GM12878 (cell line): Measurements from ENCODE around the gene SEPHS1. TPM values are rescaled to one million over a fixed set of nuclear protein-coding genes. Genes with fewer than 3 reads are reported as not detected.
A peak's percentile ranks its signal among the peaks of the same experiment; 100 is the strongest.

ENCODE experiments used
- ATAC-seq: fragments of 200-7000 bp; cut with Tn5 transposase; 3 replicates; pipeline ENCODE4 v1.9.1; 2020; ENCODE audit warnings: mild to moderate bottlenecking, moderate library complexity
- BruUV-seq: library from RNA; stranded (reverse); fragments of 400-500 nt; replicated peaks from 2 replicates; lab custom pipeline; 2021; lab: Mats Ljungman, UMichigan
- CTCF ChIA-PET: fragments of 300-600 bp; sonication (Branson Sonifier 250); formaldehyde crosslinking; extraction: SDS; loops from one replicate; lab custom pipeline; 2021; ENCODE audit warnings: inconsistent platforms; lab: Yijun Ruan, JAX
- POLR2A ChIA-PET: fragments of 350-600 bp; formaldehyde crosslinking; extraction: SDS; loops from one replicate; lab custom pipeline; 2021; ENCODE audit warnings: inconsistent platforms; lab: Charles Lee
- RAD21 ChIA-PET: fragments of 300-600 bp; sonication (Branson Sonifier 250); formaldehyde crosslinking; loops from one replicate; lab custom pipeline; 2023; ENCODE audit warnings: antibody characterized with exemption; ENCODE audit not compliant: unreplicated experiment; lab: Charles Lee
- SMC1A ChIA-PET: fragments of 300-600 bp; sonication (Branson Sonifier 250); formaldehyde crosslinking; loops from one replicate; lab custom pipeline; 2023; ENCODE audit not compliant: unreplicated experiment, uncharacterized antibody; lab: Charles Lee
- DNase-seq: peaks from one replicate; pipeline ENCODE4 v3.0.0-alpha.2; 2011; ENCODE audit warnings: low read depth, low spot score
- FAIRE-seq: peaks from 3 replicates; lab custom pipeline; 2011; peaks lifted over from hg19 to GRCh38; lab: Jason Lieb, UNC
- H2AFZ ChIP-seq: 2 replicates; pipeline ENCODE4 v1.6.0; 2011; ENCODE audit warnings: low read depth, low read length, control low read depth; ENCODE audit not compliant: control insufficient read depth
- H3K27ac ChIP-seq: 2 replicates; pipeline ENCODE4 v1.5.1; 2011; ENCODE audit warnings: control low read depth; ENCODE audit not compliant: control insufficient read depth, insufficient read depth
- H3K27me3 ChIP-seq, 2 experiments: replicated peaks in 1 of 2; 2 replicates each; pipeline versions ENCODE4 v1.6.0 to v1.6.1; 2011; ENCODE audit warnings: low read length in 1 of 2; ENCODE audit not compliant: control insufficient read depth in 2 of 2, insufficient read depth in 2 of 2
- H3K36me3 ChIP-seq, 2 experiments: 2 replicates each; pipeline ENCODE4 v1.5.1; 2011; ENCODE audit warnings: low read length in 1 of 2; ENCODE audit not compliant: control insufficient read depth in 2 of 2, insufficient read depth in 2 of 2
- H3K4me1 ChIP-seq: 2 replicates; pipeline ENCODE4 v1.6.1; 2011; ENCODE audit warnings: mild to moderate bottlenecking, low read length, moderate library complexity, mixed read lengths; ENCODE audit not compliant: control insufficient read depth, insufficient read depth
- H3K4me2 ChIP-seq: 2 replicates; pipeline ENCODE4 v1.6.0; 2011; ENCODE audit warnings: control low read depth; ENCODE audit not compliant: control insufficient read depth, insufficient read depth
- H3K4me3 ChIP-seq: fragments of 200-600 bp; sonication (generic); 2 replicates; pipeline ENCODE4 v1.5.1; 2016
- H3K79me2 ChIP-seq: 2 replicates; pipeline ENCODE4 v1.6.0; 2011; ENCODE audit warnings: low read length; ENCODE audit not compliant: control insufficient read depth, insufficient read depth
- H3K9ac ChIP-seq: 2 replicates; pipeline ENCODE4 v1.8.0; 2011; ENCODE audit warnings: low read length, control low read depth, mixed read lengths; ENCODE audit not compliant: control insufficient read depth, insufficient read depth
- H3K9me3 ChIP-seq: replicated peaks from 3 replicates; pipeline ENCODE4 v1.5.1; 2011; ENCODE audit warnings: mild to moderate bottlenecking, low read length; ENCODE audit not compliant: control insufficient read depth, insufficient read depth
- H4K20me1 ChIP-seq: 2 replicates; pipeline ENCODE4 v1.6.0; 2011; ENCODE audit not compliant: control insufficient read depth, insufficient read depth
- ASH2L ChIP-seq: fragments of 300-600, 200-600 bp; sonication (generic); IDR thresholded peaks from 2 replicates; pipeline ENCODE4 v1.6.1; 2017; ENCODE audit warnings: low read depth, mild to moderate bottlenecking, borderline replicate concordance
- GABPA ChIP-seq: IDR thresholded peaks from 2 replicates; pipeline ENCODE4 v1.6.1; 2014; ENCODE audit warnings: antibody characterized with exemption, low read depth, mild to moderate bottlenecking, inconsistent platforms
- MTA3 ChIP-seq: IDR thresholded peaks from 2 replicates; pipeline ENCODE4 v1.6.1; 2012; ENCODE audit warnings: low read length, inconsistent platforms, borderline replicate concordance
- NR2F1 ChIP-seq: fragments of 450-650 bp; conservative IDR thresholded peaks from 2 replicates; pipeline ENCODE4 v1.6.1; 2017; ENCODE audit warnings: mild to moderate bottlenecking
- RAD21 ChIP-seq: IDR thresholded peaks from 2 replicates; pipeline ENCODE4 v1.6.1; 2011; ENCODE audit warnings: mild to moderate bottlenecking, low read depth, low read length, moderate library complexity; ENCODE audit not compliant: insufficient read depth
- SMC3 ChIP-seq: IDR thresholded peaks from 2 replicates; pipeline ENCODE4 v1.6.1; 2011; ENCODE audit warnings: low read length, improper control_type of control experiment, borderline replicate concordance
- TCF12 ChIP-seq: IDR thresholded peaks from 2 replicates; pipeline ENCODE4 v1.6.1; 2011; ENCODE audit warnings: low read depth, mild to moderate bottlenecking, low read length
- WGBS: methylation state at CpG from one replicate; pipeline ENCODE4 v1.1.6; 2016; ENCODE audit warnings: low lambda C conversion rate; ENCODE audit not compliant: insufficient replicate concordance, insufficient coverage; ENCODE audit errors: missing lambda C conversion rate; 5-methylcytosine and 5-hydroxymethylcytosine counted together
- in situ Hi-C: fragments of 300-500 bp; cut with MboI; formaldehyde crosslinking; loops from 9 replicates; pipeline ENCODE4 v1.14.3; 2018; ENCODE audit warnings: mixed read lengths
- intact Hi-C: fragments of 100-400 bp; cut with micrococcal nuclease; formaldehyde crosslinking; loops from one replicate; pipeline ENCODE4 v1.14.2; 2022; ENCODE audit not compliant: unreplicated experiment
- polyA plus RNA-seq, 11 experiments: library from polyadenylated mRNA; depleted of rRNA in 4 of 11; unstranded in 6 of 11; stranded (reverse) in 5 of 11; fragments of >200 nt; fragmentation: Nextera tagmentation in 4 of 11; fragmentation: Illumina TruSeq in 1 of 11; extraction: Ambion mirVana in 4 of 11; extraction: Trizol in 1 of 11; gene quantifications; 1 replicate in 1 of 11; 2 replicates in 10 of 11; pipeline versions ENCODE4 v1.2.1 to v1.2.3, GENCODE V29; 2011 to 2016; ENCODE audit warnings: inconsistent platforms in 2 of 11, missing spikeins in 2 of 11, low read depth in 1 of 11
- total RNA-seq, 4 experiments: library from RNA; depleted of rRNA in 3 of 4; stranded (reverse); fragments of >200 nt in 3 of 4; fragmentation: Illumina TruSeq in 1 of 4; extraction: Trizol in 1 of 4; gene quantifications; 2 replicates each; pipeline versions ENCODE4 v1.2.1 to v1.2.3, GENCODE V29; 2013 to 2021
- TF ChIP-seq, protein P1 (sequence below), 3 experiments: IDR thresholded peaks in 2 of 3; conservative IDR thresholded peaks in 1 of 3; 2 replicates each; pipeline ENCODE4 v1.5.1; 2011; ENCODE audit warnings: low read depth in 3 of 3, low read length in 3 of 3, mild to moderate bottlenecking in 3 of 3, control low read depth in 2 of 3, moderate library complexity in 2 of 3, inconsistent platforms in 1 of 3, mixed read lengths in 1 of 3; ENCODE audit not compliant: control insufficient read depth in 2 of 3, insufficient read depth in 1 of 3; ENCODE audit errors: extremely low read depth in 1 of 3
- TF ChIP-seq, protein P2 (sequence below): fragments of 450-650 bp; IDR thresholded peaks from 2 replicates; pipeline ENCODE4 v1.6.1; 2017; ENCODE audit warnings: borderline replicate concordance

The SEPHS1 gene
- total and polyA plus RNA-seq, 10 of the 15 experiments (the other 5 are each of a cell fraction or from before 2014, with no cell fraction given): 14.7 to 85.4 (median 48.5) TPM

DNA sequence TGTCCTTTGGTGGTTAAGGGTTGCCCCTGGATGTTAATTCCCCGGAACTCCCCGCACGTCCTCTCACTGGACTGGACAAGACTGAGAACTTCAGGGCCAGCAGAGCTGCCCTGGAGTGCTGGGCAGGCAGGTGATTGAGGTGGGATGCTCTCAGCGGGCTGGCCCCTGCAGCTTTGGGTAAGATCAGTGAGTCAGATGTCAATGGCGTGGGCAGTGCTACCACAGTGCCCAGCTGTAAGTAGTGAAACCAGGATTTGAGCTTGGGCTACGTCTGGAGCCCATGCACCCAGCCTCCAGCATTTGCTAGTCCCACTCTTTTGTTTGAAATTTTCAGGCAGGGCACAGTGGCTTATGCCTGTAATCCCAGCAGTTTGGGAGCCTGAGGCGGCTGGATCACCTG lies 6.7 kb upstream of the SEPHS1 start:
- H3K4me3 ChIP-seq: no peak overlapping the region
- no peaks in the 10 kb centered on the region; a peak in 1 of 4 replicates for H3K27me3 ChIP-seq
- POLR2A ChIA-PET: interaction anchor here (0.6 kb wide), 1 partner anchor 842 kb away, joined by 3 read pairs; no protein-coding TSS in a partner anchor
- RAD21 ChIA-PET: no interaction called here
- no peaks in the 10 kb centered on the region for H4K20me1 ChIP-seq
- WGBS: 50% methylated on average over 7 of the region's 7 CpGs
- ATAC-seq: no peak
- FAIRE-seq: no peak
- H3K79me2 ChIP-seq: no peaks in the 10 kb centered on the region
- BruUV-seq: no TSS peak
- H3K9me3 ChIP-seq: no peaks in the 10 kb centered on the region
- DNase-seq: no peak
- no peak overlapping the region for H3K27ac ChIP-seq
- H2AFZ ChIP-seq: no peak overlapping the region
- no peak overlapping the region for H3K4me2 ChIP-seq
- SMC1A ChIA-PET: no interaction called here
- TF ChIP-seq TCF12: no peak
- no peak for TF ChIP-seq ASH2L
- peaks cover 20% of the 10 kb centered on the region for H3K4me1 ChIP-seq
- intact Hi-C loops: no loop called here
- no peaks in the 10 kb centered on the region for H3K36me3 ChIP-seq
- H3K9ac ChIP-seq: no peak overlapping the region
- in situ Hi-C loops: no loop called here
- CTCF ChIA-PET: no interaction called here

DNA sequence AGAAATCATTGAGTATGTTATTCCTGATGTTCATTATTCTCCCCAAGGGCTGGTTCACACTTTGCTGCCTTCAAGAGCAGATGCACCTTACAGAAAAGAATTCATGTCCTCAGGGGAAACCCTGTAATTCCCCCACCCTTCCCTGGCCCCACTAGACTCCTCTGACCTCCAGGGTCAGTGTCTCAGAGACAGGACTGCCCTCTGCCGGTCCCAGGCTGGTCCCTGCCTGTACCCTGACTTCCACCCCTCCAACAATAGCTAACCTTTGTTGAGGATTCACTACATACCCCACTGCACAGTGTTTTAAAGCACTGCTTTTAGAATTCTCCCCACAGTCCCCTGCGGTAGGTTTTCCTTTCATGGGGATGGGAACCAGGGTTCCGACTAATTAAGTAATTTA lies 4.4 kb upstream of the SEPHS1 start:
- no peak for DNase-seq
- ChIA-PET RAD21 (interaction anchor here (0.6 to 3.3 kb wide), 3 partner anchors 50 to 171 kb away, joined by 3 to 13 read pairs (median 3); no protein-coding TSS in a partner anchor), POLR2A (no interaction called here), SMC1A (interaction anchor here (0.5 to 1.4 kb wide), 5 partner anchors 50 to 249 kb away, joined by 3 to 5 read pairs (median 3); partner anchors contain the start of gene PHYH), CTCF (interaction anchor here (0.5 to 1.4 kb wide), 6 partner anchors 50 to 192 kb away, joined by 3 to 4 read pairs (median 3); partner anchors contain the start of gene MCM10)
- no peak for TF ChIP-seq GABPA
- TF ChIP-seq, protein P1, sequence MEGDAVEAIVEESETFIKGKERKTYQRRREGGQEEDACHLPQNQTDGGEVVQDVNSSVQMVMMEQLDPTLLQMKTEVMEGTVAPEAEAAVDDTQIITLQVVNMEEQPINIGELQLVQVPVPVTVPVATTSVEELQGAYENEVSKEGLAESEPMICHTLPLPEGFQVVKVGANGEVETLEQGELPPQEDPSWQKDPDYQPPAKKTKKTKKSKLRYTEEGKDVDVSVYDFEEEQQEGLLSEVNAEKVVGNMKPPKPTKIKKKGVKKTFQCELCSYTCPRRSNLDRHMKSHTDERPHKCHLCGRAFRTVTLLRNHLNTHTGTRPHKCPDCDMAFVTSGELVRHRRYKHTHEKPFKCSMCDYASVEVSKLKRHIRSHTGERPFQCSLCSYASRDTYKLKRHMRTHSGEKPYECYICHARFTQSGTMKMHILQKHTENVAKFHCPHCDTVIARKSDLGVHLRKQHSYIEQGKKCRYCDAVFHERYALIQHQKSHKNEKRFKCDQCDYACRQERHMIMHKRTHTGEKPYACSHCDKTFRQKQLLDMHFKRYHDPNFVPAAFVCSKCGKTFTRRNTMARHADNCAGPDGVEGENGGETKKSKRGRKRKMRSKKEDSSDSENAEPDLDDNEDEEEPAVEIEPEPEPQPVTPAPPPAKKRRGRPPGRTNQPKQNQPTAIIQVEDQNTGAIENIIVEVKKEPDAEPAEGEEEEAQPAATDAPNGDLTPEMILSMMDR (IDR thresholded peaks at IDR 0.05 in 2 of 3, conservative IDR thresholded peaks at IDR 0.05 in 1 of 3; ENCODE audit: control insufficient read depth in 2 of 3, extremely low read depth in 1 of 3, insufficient read depth in 1 of 3, low read depth in 3 of 3, low read length in 3 of 3): peak; percentile 35 to 55 (median 52); a peak in 5 of 6 replicates
- no peak for TF ChIP-seq MTA3
- TF ChIP-seq, protein P2, sequence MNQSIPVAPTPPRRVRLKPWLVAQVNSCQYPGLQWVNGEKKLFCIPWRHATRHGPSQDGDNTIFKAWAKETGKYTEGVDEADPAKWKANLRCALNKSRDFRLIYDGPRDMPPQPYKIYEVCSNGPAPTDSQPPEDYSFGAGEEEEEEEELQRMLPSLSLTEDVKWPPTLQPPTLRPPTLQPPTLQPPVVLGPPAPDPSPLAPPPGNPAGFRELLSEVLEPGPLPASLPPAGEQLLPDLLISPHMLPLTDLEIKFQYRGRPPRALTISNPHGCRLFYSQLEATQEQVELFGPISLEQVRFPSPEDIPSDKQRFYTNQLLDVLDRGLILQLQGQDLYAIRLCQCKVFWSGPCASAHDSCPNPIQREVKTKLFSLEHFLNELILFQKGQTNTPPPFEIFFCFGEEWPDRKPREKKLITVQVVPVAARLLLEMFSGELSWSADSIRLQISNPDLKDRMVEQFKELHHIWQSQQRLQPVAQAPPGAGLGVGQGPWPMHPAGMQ: no peak
- TF ChIP-seq NR2F1: peak; percentile 75
- peak; percentile 52 for TF ChIP-seq RAD21
- TF ChIP-seq SMC3: peak; percentile 22; the same call in 1 of the 2 replicates
- Histone ChIP-seq H3K36me3 (no peaks in the 10 kb centered on the region), H3K27me3 (no peaks in the 10 kb centered on the region; a peak in 1 of 4 replicates), H3K9me3 (no peaks in the 10 kb centered on the region), H3K79me2 (peaks cover 6% of the 10 kb centered on the region), H4K20me1 (no peaks in the 10 kb centered on the region), H3K4me1 (peaks cover 20% of the 10 kb centered on the region), H3K9ac (no peak overlapping the region), H3K27ac (no peak overlapping the region), H2AFZ (no peak overlapping the region), H3K4me3 (no peak overlapping the region), H3K4me2 (no peak overlapping the region)
- in situ Hi-C loops: no loop called here
- no peak for FAIRE-seq
- no TSS peak for BruUV-seq
- peak; percentile 48 for ATAC-seq
- intact Hi-C loops: loop anchor here (1.0 kb wide), 2 partner anchors 81 to 191 kb away; partner anchors contain the start of gene MCM10
- 47% methylated on average over 3 of the region's 3 CpGs for WGBS
